H9 (cell line): ENCODE measurements around the gene PJA1. TPM values are rescaled to one million over a fixed set of nuclear protein-coding genes. Genes with fewer than 3 reads are reported as not detected.

Source experiments
- DNase-seq: peaks from one replicate; pipeline ENCODE4 v3.0.0-alpha.2; 2017
- H2AFZ ChIP-seq: one replicate; pipeline ENCODE4 v1.6.1; 2013; ENCODE audit warnings: mild to moderate bottlenecking, low read length, control low read depth, moderate library complexity
- H2AK5ac ChIP-seq: 2 replicates; pipeline ENCODE4 v1.6.1; 2013; ENCODE audit warnings: low read length, control low read depth, mixed read lengths; ENCODE audit not compliant: insufficient read length
- H2BK120ac ChIP-seq: one replicate; pipeline ENCODE4 v1.6.1; 2013; ENCODE audit warnings: low read depth, mild to moderate bottlenecking, low read length, control low read depth, inconsistent platforms; ENCODE audit not compliant: poor library complexity, severe bottlenecking
- H2BK12ac ChIP-seq: 2 replicates; pipeline ENCODE4 v1.6.1; 2013; ENCODE audit warnings: low read length, control low read depth, mixed read lengths, low read depth; ENCODE audit not compliant: insufficient read length
- H2BK15ac ChIP-seq: 2 replicates; pipeline ENCODE4 v1.6.1; 2013; ENCODE audit warnings: low read depth, low read length, control low read depth
- H2BK20ac ChIP-seq: one replicate; pipeline ENCODE4 v1.6.1; 2013; ENCODE audit warnings: low read depth, mild to moderate bottlenecking, low read length, control low read depth, inconsistent platforms; ENCODE audit not compliant: poor library complexity, severe bottlenecking
- H2BK5ac ChIP-seq: 2 replicates; pipeline ENCODE4 v1.6.1; 2013; ENCODE audit warnings: low read length, control low read depth, mixed read lengths; ENCODE audit not compliant: insufficient read length
- H3K14ac ChIP-seq: 2 replicates; pipeline ENCODE4 v1.6.1; 2013; ENCODE audit warnings: low read length, control low read depth; ENCODE audit not compliant: insufficient read depth
- H3K18ac ChIP-seq: 2 replicates; pipeline ENCODE4 v1.6.1; 2013; ENCODE audit warnings: low read depth, mild to moderate bottlenecking, mixed read lengths, low read length, control low read depth; ENCODE audit not compliant: insufficient read length
- H3K23ac ChIP-seq: 2 replicates; pipeline ENCODE4 v1.6.1; 2013; ENCODE audit warnings: low read length, control low read depth, mixed read lengths, low read depth; ENCODE audit not compliant: insufficient read length
- H3K23me2 ChIP-seq: 2 replicates; pipeline ENCODE4 v1.6.1; 2013; ENCODE audit warnings: low read depth, mild to moderate bottlenecking, mixed read lengths, low read length, control low read depth; ENCODE audit not compliant: insufficient read length, poor library complexity, severe bottlenecking
- H3K27ac ChIP-seq: 2 replicates; pipeline ENCODE4 v1.5.1; 2013; ENCODE audit warnings: low read length, control low read depth, mixed read lengths, low read depth; ENCODE audit not compliant: insufficient read length
- H3K27me3 ChIP-seq: 2 replicates; pipeline ENCODE4 v1.6.1; 2013; ENCODE audit warnings: low read length, control low read depth, inconsistent platforms; ENCODE audit not compliant: insufficient read depth
- H3K4ac ChIP-seq: 2 replicates; pipeline ENCODE4 v1.6.1; 2013; ENCODE audit warnings: low read depth, mild to moderate bottlenecking, control low read depth, inconsistent platforms, low read length, moderate library complexity
- H3K4me1 ChIP-seq: 2 replicates; pipeline ENCODE4 v1.6.1; 2013; ENCODE audit warnings: low read length, control low read depth, inconsistent platforms; ENCODE audit not compliant: insufficient read depth
- H3K4me2 ChIP-seq: 2 replicates; pipeline ENCODE4 v1.6.1; 2013; ENCODE audit warnings: low read length, control low read depth, mixed read lengths; ENCODE audit not compliant: insufficient read length, insufficient read depth
- H3K56ac ChIP-seq: 2 replicates; pipeline ENCODE4 v1.6.1; 2013; ENCODE audit warnings: low read depth, mild to moderate bottlenecking, mixed read lengths, low read length, control low read depth; ENCODE audit not compliant: insufficient read length
- H3K79me1 ChIP-seq: 2 replicates; pipeline ENCODE4 v1.6.1; 2013; ENCODE audit warnings: low read depth, mild to moderate bottlenecking, moderate library complexity, low read length, control low read depth, inconsistent platforms; ENCODE audit not compliant: insufficient read depth, poor library complexity, severe bottlenecking
- H3K79me2 ChIP-seq: 2 replicates; pipeline ENCODE4 v1.6.1; 2013; ENCODE audit warnings: low read length, control low read depth, inconsistent platforms; ENCODE audit not compliant: insufficient read depth
- H3K9ac ChIP-seq: 2 replicates; pipeline ENCODE4 v1.6.1; 2013; ENCODE audit warnings: low read length, control low read depth, mixed read lengths; ENCODE audit not compliant: insufficient read length; ENCODE audit errors: extremely low read depth
- H3K9me3 ChIP-seq: one replicate; pipeline ENCODE4 v1.6.1; 2013; ENCODE audit warnings: low read depth, low read length, inconsistent platforms; ENCODE audit not compliant: control insufficient read depth
- H3T11ph ChIP-seq: one replicate; pipeline ENCODE4 v1.6.1; 2013; ENCODE audit warnings: mild to moderate bottlenecking, low read length, control low read depth, inconsistent platforms
- H4K20me1 ChIP-seq: one replicate; pipeline ENCODE4 v1.6.1; 2013; ENCODE audit not compliant: control insufficient read depth, insufficient read length, insufficient read depth
- H4K5ac ChIP-seq: 2 replicates; pipeline ENCODE4 v1.6.1; 2013; ENCODE audit warnings: low read depth, mild to moderate bottlenecking, mixed read lengths, low read length, control low read depth; ENCODE audit not compliant: insufficient read length
- H4K8ac ChIP-seq: replicated peaks from 2 replicates; pipeline ENCODE4 v1.6.1; 2013; ENCODE audit warnings: low read length, control low read depth, mixed read lengths, low read depth; ENCODE audit not compliant: insufficient read length
- H4K91ac ChIP-seq: 2 replicates; pipeline ENCODE4 v1.6.1; 2013; ENCODE audit warnings: low read depth, mild to moderate bottlenecking, moderate library complexity, mixed read lengths, low read length, control low read depth; ENCODE audit not compliant: insufficient read length
- H3K27ac Mint-ChIP-seq, 3 experiments: 2 replicates in 2 of 3; 3 replicates in 1 of 3; pipeline ENCODE4 v1.8.0; 2020 to 2021; ENCODE audit warnings: mixed read lengths in 3 of 3, mild to moderate bottlenecking in 1 of 3, moderate library complexity in 1 of 3
- H3K27me3 Mint-ChIP-seq: 2 replicates; pipeline ENCODE4 v1.8.0; 2021; ENCODE audit warnings: low read depth, mild to moderate bottlenecking, moderate library complexity, mixed read lengths
- H3K36me3 Mint-ChIP-seq, 3 experiments: 2 replicates in 2 of 3; 3 replicates in 1 of 3; pipeline ENCODE4 v1.8.0; 2020 to 2021; ENCODE audit warnings: low read depth in 3 of 3, mixed read lengths in 3 of 3; ENCODE audit not compliant: insufficient read depth in 1 of 3
- H3K4me1 Mint-ChIP-seq, 2 experiments: 2 replicates each; pipeline ENCODE4 v1.8.0; 2020; ENCODE audit warnings: mixed read lengths in 2 of 2
- H3K4me3 Mint-ChIP-seq, 2 experiments: 2 replicates in 1 of 2; 3 replicates in 1 of 2; pipeline ENCODE4 v1.8.0; 2020 to 2021; ENCODE audit warnings: mild to moderate bottlenecking in 2 of 2, mixed read lengths in 2 of 2, moderate library complexity in 1 of 2
- H3K9me3 Mint-ChIP-seq, 2 experiments: 2 replicates in 1 of 2; 3 replicates in 1 of 2; pipeline ENCODE4 v1.8.0; 2020; ENCODE audit warnings: mild to moderate bottlenecking in 2 of 2, mixed read lengths in 2 of 2, moderate library complexity in 1 of 2
- CTCF ChIP-seq: fragments of 200-600 bp; sonication (generic); conservative IDR thresholded peaks from 3 replicates; pipeline ENCODE4 v1.8.0; 2021; ENCODE audit warnings: antibody characterized with exemption, mild to moderate bottlenecking
- WGBS: extraction: QIAGEN DNeasy Blood & Tissue Kit; methylation state at CpG from one replicate; pipeline ENCODE4 v1.1.7; 2013; ENCODE audit warnings: missing lambda C conversion rate, low lambda C conversion rate, mixed read lengths; ENCODE audit not compliant: insufficient read length; ENCODE audit errors: extremely low coverage; 5-methylcytosine and 5-hydroxymethylcytosine counted together
- total RNA-seq: library from RNA; stranded (reverse); gene quantifications from 2 replicates; pipeline ENCODE4 v1.2.1, GENCODE V29; 2021

PJA1 gene
- total RNA-seq, 1 experiment from 2014 or later, result 41.4 TPM

GRCh38 chrX:69121321-69122000 lies 43.8 kb downstream of the PJA1 start:
- no peaks in the 10 kb centered on the region for H4K20me1 ChIP-seq
- H2BK5ac ChIP-seq, result no peak overlapping the region
- no peak overlapping the region; a peak in 1 of 7 replicates for H3K27ac Mint-ChIP-seq
- H3K4me1 Mint-ChIP-seq, result peaks cover 2 to 8% of the 10 kb centered on the region in 2 experiments; a peak in 3 of 4 replicates
- H3K9ac ChIP-seq, result no peak overlapping the region
- peaks cover 0 to 3% (median 0%) of the 10 kb centered on the region in 3 experiments; a peak in 3 of 7 replicates for H3K36me3 Mint-ChIP-seq
- H2BK120ac ChIP-seq, result no peak overlapping the region
- H3K9me3 Mint-ChIP-seq, result peaks cover 64 to 72% of the 10 kb centered on the region in 2 experiments
- no peak for TF ChIP-seq CTCF
- no peak overlapping the region for H3K14ac ChIP-seq
- no peak overlapping the region for H2BK15ac ChIP-seq
- H2BK12ac ChIP-seq, result no peak overlapping the region
- no peak overlapping the region for H3K4me2 ChIP-seq
- no peak overlapping the region for H2BK20ac ChIP-seq
- no peak overlapping the region for H3T11ph ChIP-seq
- no peak overlapping the region for H3K27ac ChIP-seq
- H3K4me1 ChIP-seq, result no peaks in the 10 kb centered on the region
- DNase-seq, result no peak
- H3K18ac ChIP-seq, result no peak overlapping the region
- no peaks in the 10 kb centered on the region for H3K9me3 ChIP-seq
- H3K4me3 Mint-ChIP-seq, result no peak overlapping the region
- no peaks in the 10 kb centered on the region for H3K79me2 ChIP-seq
- H4K5ac ChIP-seq, result no peak overlapping the region
- no peaks in the 10 kb centered on the region for H3K79me1 ChIP-seq
- no peaks in the 10 kb centered on the region for H3K23me2 ChIP-seq
- peak overlapping the region; percentile 9 for H3K23ac ChIP-seq
- no CpG with 5 or more reads among the region's 11 CpGs for WGBS
- H2AK5ac ChIP-seq, result no peak overlapping the region
- H3K27me3 ChIP-seq, result no peaks in the 10 kb centered on the region
- H3K4ac ChIP-seq, result no peak overlapping the region
- H2AFZ ChIP-seq, result no peak overlapping the region
- H4K8ac ChIP-seq, result no peak overlapping the region
- H4K91ac ChIP-seq, result no peak overlapping the region
- H3K56ac ChIP-seq, result no peak overlapping the region
- H3K27me3 Mint-ChIP-seq, result peaks cover 18% of the 10 kb centered on the region
